Stimulated activated CD4-positive, alpha-beta T cell treated with anti-CD3 and anti-CD28 coated beads, Interleukin-1b, Interleukin-23, amount 100 ng/mL, for 48 hours (primary cell): ENCODE results near the gene DGLUCY.
"Not testable (repeated sequence)": the region's sequence is repeated elsewhere in the genome, so short reads cannot be mapped to it uniquely, and the experiment has no call there.

ENCODE experiments used
- DNase-seq: peaks from one replicate; pipeline ENCODE4 v3.0.0-alpha.2; 2020

Gene DGLUCY

DNA sequence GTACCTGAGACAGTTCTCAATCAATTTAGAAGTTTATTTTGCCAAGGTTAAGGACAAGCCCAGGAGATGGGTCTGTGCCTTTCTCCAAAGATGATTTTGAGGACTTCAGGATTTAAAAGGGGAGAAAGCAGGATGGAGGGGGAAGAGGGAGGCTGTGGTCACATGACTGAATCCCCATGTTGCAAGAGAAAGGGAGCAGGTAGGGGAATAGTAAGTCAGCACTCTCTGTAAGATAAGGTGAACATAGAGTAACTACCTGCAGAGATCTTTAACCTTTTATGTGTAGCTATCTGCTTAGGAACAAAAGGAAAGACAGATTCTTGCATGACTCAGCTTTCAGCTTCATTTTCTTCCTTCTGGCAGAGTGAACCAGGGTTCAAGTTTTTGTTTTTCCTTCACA, 25.9 kb downstream of the DGLUCY start:
- DNase-seq = no peak

GRCh38 chr14:91140672-91141071, 26.8 kb downstream of the DGLUCY start:
- DNase-seq = no peak

GRCh38 chr14:91142214-91142668, 28.4 kb downstream of the DGLUCY start:
- DNase-seq = no peak

GRCh38 chr14:91143862-91144261, 30.0 kb downstream of the DGLUCY start:
- DNase-seq = no peak

- DNase-seq = no peak
Observed at GRCh38 chr14:91144425-91145145, 30.7 kb downstream of the DGLUCY start.

DNA sequence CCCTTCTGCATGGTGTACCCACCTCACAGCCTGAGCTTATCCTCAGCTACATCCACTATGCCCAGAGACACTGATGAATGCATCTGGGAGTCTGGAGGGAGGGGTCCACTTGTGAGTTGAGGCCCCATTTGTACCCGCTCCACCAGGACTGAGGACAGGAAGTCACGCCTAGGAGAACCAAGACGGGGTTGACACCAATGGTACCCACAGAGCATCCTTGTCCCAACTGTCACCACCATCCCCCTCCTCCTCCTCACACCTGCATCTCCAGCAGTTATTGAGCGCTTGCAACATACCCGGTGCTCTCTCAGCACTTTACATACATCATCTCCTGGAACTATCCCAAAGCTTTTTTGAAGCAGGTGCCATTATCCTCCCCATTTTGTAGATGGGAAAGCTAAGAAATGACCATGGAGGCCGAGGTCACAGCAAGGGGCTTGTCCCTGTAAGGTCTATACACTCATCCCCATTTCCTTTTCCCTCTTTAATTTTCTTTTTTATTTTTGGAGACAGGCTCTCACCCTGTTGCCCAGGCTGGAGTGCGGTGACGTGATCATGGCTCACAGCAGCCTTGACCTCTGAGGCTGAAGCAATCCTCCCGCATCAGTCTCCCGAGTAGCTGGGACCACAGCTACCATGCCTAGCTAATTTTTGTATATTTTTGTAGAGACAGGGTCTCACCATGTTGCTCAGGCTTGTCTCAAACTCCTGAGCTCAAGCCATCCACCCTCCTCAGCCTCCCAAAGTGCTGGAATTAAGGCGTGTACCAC, 31.7 kb downstream of the DGLUCY start:
- DNase-seq = no peak

DNA sequence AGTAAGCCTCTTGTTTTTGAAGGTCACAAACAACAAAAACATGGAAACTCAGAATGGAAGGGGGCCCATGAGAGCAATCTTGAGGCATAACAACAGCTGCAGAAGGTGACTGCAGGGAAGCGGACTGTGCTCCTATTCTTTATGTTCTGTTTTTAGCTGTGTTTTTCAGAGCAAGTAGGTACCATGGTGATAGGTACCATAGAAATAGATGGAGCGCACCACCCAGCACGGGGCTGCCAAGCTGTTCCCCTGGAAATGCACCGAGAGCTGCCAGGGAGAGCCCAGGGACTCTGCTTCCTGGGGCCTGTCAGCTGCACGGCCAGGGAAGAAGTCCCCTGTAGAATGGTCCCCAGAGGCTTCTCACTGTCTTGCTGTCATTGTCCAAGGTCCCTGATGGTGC, 32.8 kb downstream of the DGLUCY start:
- no peak for DNase-seq

- no peak for DNase-seq
Observed at GRCh38 chr14:91149462-91149861, 35.6 kb downstream of the DGLUCY start.

GRCh38 chr14:91152499-91152898, 38.6 kb downstream of the DGLUCY start:
- no peak for DNase-seq

DNA sequence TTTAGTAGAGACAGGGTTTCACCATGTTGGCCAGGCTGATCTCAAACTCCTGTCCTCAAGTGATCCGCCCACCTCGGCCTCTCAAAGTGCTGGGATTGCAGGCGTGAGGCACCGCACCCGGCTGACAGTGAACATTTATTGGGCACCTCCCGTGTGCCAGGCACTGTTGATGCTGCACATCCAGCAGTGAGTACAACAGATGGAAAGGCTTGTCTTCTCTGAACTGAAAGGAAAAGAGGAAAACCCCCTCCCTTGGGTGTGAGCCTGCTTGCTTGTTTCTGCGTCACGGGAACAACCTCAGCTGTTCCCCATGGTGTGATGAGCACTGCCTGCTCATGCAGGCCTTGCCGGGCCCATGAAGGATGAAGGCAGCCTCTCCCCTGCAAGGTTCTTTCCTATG, 39.5 kb downstream of the DGLUCY start:
- DNase-seq = no peak

DNA sequence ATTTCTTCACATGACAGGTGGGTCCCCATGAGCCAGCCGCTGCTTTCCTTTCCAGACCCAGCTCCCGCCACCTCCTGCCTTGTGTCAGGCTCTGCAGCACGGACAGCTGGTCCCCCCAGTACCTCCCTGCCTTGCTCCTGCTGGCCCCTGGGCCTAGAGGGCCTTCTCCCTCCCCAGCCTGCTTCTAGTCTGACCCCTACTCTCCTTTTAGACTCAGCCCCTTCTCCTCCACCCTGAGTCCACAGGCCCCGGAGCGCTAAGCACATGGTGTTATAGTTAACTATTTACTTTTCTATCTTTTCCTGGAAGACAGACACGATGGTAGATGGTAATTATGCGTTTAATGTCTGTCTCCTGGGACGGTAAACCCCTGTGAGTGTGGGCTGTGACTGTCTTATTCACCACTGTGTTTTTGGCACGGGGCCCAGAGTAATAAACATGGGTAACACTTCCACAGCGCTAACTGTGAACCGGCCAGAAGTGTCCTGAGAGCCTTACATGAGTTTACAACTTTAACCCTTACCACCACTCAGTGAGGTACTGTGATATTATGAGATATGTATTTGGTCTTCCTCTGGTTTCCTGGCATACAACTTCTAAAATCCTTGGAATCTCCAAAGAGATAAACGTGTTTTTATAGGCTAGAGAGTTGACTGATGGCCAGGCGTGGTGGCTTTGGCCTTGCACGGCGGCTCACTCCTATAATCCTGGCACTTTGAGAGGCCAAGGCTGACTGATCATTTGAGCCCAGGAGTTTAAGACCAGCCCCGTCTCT, 41.2 kb downstream of the DGLUCY start:
- DNase-seq = no peak

GRCh38 chr14:91155626-91156089, 41.8 kb downstream of the DGLUCY start:
- DNase-seq = no peak

DNA sequence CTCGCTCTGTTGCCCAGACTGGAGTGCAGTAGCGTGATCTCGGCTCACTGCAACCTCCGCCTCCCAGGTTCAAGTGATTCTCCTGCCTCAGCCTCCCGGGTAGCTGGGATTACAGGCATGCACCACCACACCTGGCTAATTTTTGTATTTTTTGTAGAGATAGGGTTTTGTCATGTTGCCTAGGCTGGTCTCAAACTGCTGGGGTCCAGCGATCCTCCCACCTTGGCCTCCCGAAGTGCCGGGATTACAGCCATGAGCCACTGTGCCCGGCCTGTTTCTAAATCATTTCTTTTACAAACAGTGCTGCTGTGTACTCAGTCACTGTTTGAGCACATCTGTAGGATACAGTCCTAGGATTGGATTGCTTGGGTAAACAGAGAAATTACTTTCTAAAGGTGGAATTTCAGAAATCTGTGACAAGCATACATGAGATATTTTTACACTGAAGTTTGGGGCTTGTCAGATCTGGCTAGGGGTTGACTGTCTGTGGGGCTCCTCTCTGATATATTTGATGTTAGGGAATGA, 42.3 kb downstream of the DGLUCY start:
- not testable (repeated sequence) for DNase-seq

- DNase-seq = not testable (repeated sequence)
Observed at GRCh38 chr14:91156877-91157276, 43.0 kb downstream of the DGLUCY start.

DNA sequence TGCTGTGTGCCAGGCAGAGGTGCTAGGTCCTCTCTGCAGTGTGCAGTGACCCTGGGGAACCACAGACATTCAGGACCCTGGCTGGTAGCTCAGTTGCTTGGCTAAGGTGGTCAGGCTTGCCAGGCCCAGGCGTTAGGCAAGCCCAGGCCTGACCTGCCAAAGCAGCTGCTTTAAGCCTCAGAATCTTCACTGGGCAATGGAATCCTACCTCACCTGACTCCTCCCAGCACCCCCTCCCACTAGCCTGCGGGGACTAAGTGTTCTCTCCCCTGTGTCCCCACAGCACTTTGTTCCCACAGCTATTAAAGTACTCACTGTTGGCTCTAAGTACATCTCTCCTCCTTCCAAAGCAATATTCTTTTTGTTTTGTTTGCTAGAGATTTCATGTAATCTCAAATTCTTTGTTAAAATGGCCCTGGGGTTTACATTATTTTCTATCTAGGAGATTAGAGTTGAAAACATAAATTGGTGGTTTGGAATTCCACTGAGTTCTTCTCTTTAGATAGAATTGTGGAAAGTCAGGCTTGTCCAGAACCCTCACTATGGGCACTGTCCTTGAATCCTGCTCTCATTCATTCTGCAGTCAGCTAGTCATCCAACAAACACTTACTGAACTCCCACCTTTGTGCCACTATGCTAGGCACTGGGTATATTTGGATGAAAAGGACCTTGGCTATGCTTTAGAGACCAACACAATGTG, 44.4 kb downstream of the DGLUCY start:
- no peak for DNase-seq

GRCh38 chr14:91159182-91159581, 45.3 kb downstream of the DGLUCY start:
- DNase-seq = no peak

DNA sequence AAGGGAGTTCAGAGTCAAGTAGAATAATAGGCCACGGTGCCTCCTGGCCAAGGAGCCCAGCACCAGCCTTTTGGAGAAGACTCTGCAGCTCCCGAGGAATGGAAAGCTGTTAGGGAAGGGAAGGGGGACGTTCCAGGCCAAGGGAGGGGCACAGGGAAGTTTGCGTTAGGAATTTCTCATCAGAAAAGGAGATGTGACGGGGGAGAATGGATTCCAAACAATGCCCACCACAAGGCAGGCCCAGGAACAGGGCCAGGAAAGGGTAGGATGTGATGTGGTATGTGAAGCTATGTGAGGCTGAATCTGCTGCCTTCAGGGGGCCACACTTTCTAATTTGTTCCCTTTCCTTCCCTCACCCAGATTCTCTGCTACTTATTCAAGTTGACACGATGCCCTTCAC, 46.0 kb downstream of the DGLUCY start:
- no peak for DNase-seq

DNA sequence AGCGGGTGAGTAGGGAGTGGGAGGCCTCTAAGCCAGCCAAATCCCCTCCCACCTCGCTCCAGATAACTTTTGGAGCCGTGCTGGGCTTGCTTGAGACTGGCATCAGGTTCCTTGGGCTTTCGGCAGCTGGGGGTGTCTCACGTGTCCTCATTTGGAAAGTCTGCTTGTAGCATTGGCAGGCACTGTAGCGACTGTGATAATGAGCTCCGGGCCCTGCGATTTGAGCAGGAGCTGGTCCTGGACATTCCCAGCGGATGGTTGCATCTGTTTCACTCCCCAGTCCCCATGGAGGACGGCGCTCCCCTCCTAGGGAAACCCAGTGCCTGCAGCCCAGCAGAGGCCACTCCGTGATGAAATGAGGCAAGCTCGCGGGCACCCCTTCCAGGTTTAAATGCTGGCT, 49.4 kb downstream of the DGLUCY start:
- DNase-seq = no peak

GRCh38 chr14:91164676-91165075, 50.8 kb downstream of the DGLUCY start:
- DNase-seq = no peak

- DNase-seq = no peak
Observed at GRCh38 chr14:91167380-91167770, 53.5 kb downstream of the DGLUCY start.

GRCh38 chr14:91169951-91170350, 56.1 kb downstream of the DGLUCY start:
- DNase-seq = no peak

- DNase-seq = no peak
Observed at GRCh38 chr14:91170504-91171121, 56.7 kb downstream of the DGLUCY start.
